Fibroblast of lung (primary cell): ENCODE measurements around the gene CRYBG2. TPM values are rescaled to one million over a fixed set of nuclear protein-coding genes. Genes with fewer than 3 reads are reported as not detected.

ENCODE experiments used
- DNase-seq, 2 donors: peaks; one replicate each; pipeline versions ENCODE4 v3.0.0 to v3.0.0-alpha.2; 2010; ENCODE audit warnings: low read depth in 2 of 2
- H2AFZ ChIP-seq: 2 replicates; pipeline ENCODE4 v1.5.1; 2012; ENCODE audit warnings: low read length, control low read depth, inconsistent platforms
- H3K27ac ChIP-seq: 2 replicates; pipeline ENCODE4 v1.5.1; 2011; ENCODE audit warnings: low read length, control low read depth; ENCODE audit not compliant: insufficient read depth
- H3K27me3 ChIP-seq: 2 replicates; pipeline ENCODE4 v1.5.1; 2011; ENCODE audit warnings: mild to moderate bottlenecking, low read length; ENCODE audit not compliant: control insufficient read depth, insufficient read depth
- H3K36me3 ChIP-seq: 2 replicates; pipeline ENCODE4 v1.5.1; 2011; ENCODE audit warnings: low read length; ENCODE audit not compliant: control insufficient read depth, insufficient read depth
- H3K4me1 ChIP-seq: 2 replicates; pipeline ENCODE4 v1.5.1; 2011; ENCODE audit warnings: low read length; ENCODE audit not compliant: control insufficient read depth, insufficient read depth; ENCODE audit errors: extremely low read depth
- H3K4me2 ChIP-seq: 2 replicates; pipeline ENCODE4 v1.5.1; 2011; ENCODE audit warnings: low read length, control low read depth; ENCODE audit not compliant: insufficient read depth; ENCODE audit errors: extremely low read depth
- H3K4me3 ChIP-seq, 4 experiments: fragments of 200-600 bp in 1 of 4; sonication (generic) in 1 of 4; replicated peaks in 1 of 4; 2 replicates each; pipeline ENCODE4 v1.5.1; 2011 to 2016; ENCODE audit warnings: low read length in 4 of 4, low read depth in 3 of 4, mild to moderate bottlenecking in 3 of 4, control low read depth in 2 of 4, inconsistent platforms in 1 of 4, mixed read lengths in 1 of 4; ENCODE audit not compliant: insufficient read depth in 1 of 4; ENCODE audit errors: control extremely low read depth in 1 of 4
- H3K79me2 ChIP-seq: 2 replicates; pipeline ENCODE4 v1.5.1; 2012; ENCODE audit warnings: mild to moderate bottlenecking, low read length, inconsistent platforms; ENCODE audit not compliant: control insufficient read depth, insufficient read depth
- H3K9ac ChIP-seq: 2 replicates; pipeline ENCODE4 v1.5.1; 2011; ENCODE audit warnings: mild to moderate bottlenecking, low read length, control low read depth; ENCODE audit not compliant: insufficient read depth
- H3K9me3 ChIP-seq: 2 replicates; pipeline ENCODE4 v1.5.1; 2012; ENCODE audit warnings: low read depth, low read length; ENCODE audit not compliant: control insufficient read depth, insufficient read depth
- H4K20me1 ChIP-seq: 2 replicates; pipeline ENCODE4 v1.5.1; 2011; ENCODE audit warnings: low read length; ENCODE audit not compliant: control insufficient read depth, insufficient read depth; ENCODE audit errors: extremely low read depth
- CTCF ChIP-seq, 2 donors: IDR thresholded peaks in 1 of 2; conservative IDR thresholded peaks in 1 of 2; 1 replicate in 1 of 2; 2 replicates in 1 of 2; pipeline ENCODE4 v1.5.1; 2011 to 2012; ENCODE audit warnings: low read length in 2 of 2, control low read depth in 1 of 2, inconsistent platforms in 1 of 2, low read depth in 1 of 2, mild to moderate bottlenecking in 1 of 2
- EZH2 ChIP-seq: IDR thresholded peaks from 2 replicates; pipeline ENCODE4 v1.5.1; 2012; ENCODE audit warnings: low read length, control low read depth, mild to moderate bottlenecking; ENCODE audit errors: missing control alignments
- polyA plus RNA-seq, 2 donors: library from polyadenylated mRNA; depleted of rRNA in 1 of 2; stranded (reverse) in 1 of 2; unstranded in 1 of 2; fragments of >200 nt; gene quantifications; 2 replicates each; pipeline ENCODE4 v1.2.1, GENCODE V29; 2011 to 2012; ENCODE audit warnings: missing spikeins in 1 of 2
- total RNA-seq: library from RNA; depleted of rRNA; stranded (reverse); fragments of >200 nt; gene quantifications from 2 replicates; pipeline ENCODE4 v1.2.1, GENCODE V29; 2014

Gene CRYBG2
- total and polyA plus RNA-seq, 2 donors (not counting 1 experiment from before 2014, with no cell fraction given) = not detected

GRCh38 chr1:26327956-26328362, 26.0 kb downstream of the CRYBG2 start:
- no peak for TF ChIP-seq EZH2
- TF ChIP-seq CTCF (conservative IDR thresholded peaks at IDR 0.05 in 1 of 2, IDR thresholded peaks at IDR 0.05 in 1 of 2; ENCODE audit: low read depth in 1 of 2, low read length in 2 of 2) = no peak
- H3K27me3 ChIP-seq = no peaks in the 10 kb centered on the region
- DNase-seq = no peak
- no peak overlapping the region for H3K4me3 ChIP-seq
- no peaks in the 10 kb centered on the region for H3K4me1 ChIP-seq
- H3K9me3 ChIP-seq = no peaks in the 10 kb centered on the region
- H4K20me1 ChIP-seq = no peaks in the 10 kb centered on the region
- H3K79me2 ChIP-seq = no peaks in the 10 kb centered on the region
- H3K9ac ChIP-seq = no peak overlapping the region
- H3K36me3 ChIP-seq = no peaks in the 10 kb centered on the region
- H2AFZ ChIP-seq = no peak overlapping the region
- H3K4me2 ChIP-seq = no peak overlapping the region
- no peak overlapping the region for H3K27ac ChIP-seq

GRCh38 chr1:26324550-26324949, 29.4 kb downstream of the CRYBG2 start:
- no peak for TF ChIP-seq CTCF (conservative IDR thresholded peaks at IDR 0.05 in 1 of 2, IDR thresholded peaks at IDR 0.05 in 1 of 2; ENCODE audit: low read depth in 1 of 2, low read length in 2 of 2)

GRCh38 chr1:26323382-26323781, 30.5 kb downstream of the CRYBG2 start:
- Histone ChIP-seq H4K20me1 (no peaks in the 10 kb centered on the region), H3K27ac (no peak overlapping the region), H3K4me1 (peaks cover 6% of the 10 kb centered on the region), H3K9me3 (no peaks in the 10 kb centered on the region), H2AFZ (no peak overlapping the region), H3K36me3 (no peaks in the 10 kb centered on the region), H3K4me3 (no peak overlapping the region), H3K9ac (no peak overlapping the region), H3K4me2 (no peak overlapping the region), H3K27me3 (no peaks in the 10 kb centered on the region), H3K79me2 (no peaks in the 10 kb centered on the region)
- DNase-seq = no peak
- TF ChIP-seq CTCF (conservative IDR thresholded peaks at IDR 0.05 in 1 of 2, IDR thresholded peaks at IDR 0.05 in 1 of 2; ENCODE audit: low read depth in 1 of 2, low read length in 2 of 2) (no peak), EZH2 (no peak)

More at GRCh38 chr1:26324550-26324949, 29.4 kb downstream of the CRYBG2 start:
- Histone ChIP-seq H3K27ac (no peak overlapping the region), H3K9me3 (no peaks in the 10 kb centered on the region), H3K27me3 (no peaks in the 10 kb centered on the region), H3K36me3 (no peaks in the 10 kb centered on the region), H4K20me1 (no peaks in the 10 kb centered on the region), H2AFZ (no peak overlapping the region), H3K79me2 (no peaks in the 10 kb centered on the region), H3K4me3 (no peak overlapping the region), H3K9ac (no peak overlapping the region), H3K4me1 (peaks cover 6% of the 10 kb centered on the region), H3K4me2 (no peak overlapping the region)
- DNase-seq = no peak
